ENCODE measurements around the gene PGAM2. TPM values are rescaled to one million over a fixed set of nuclear protein-coding genes. Genes with fewer than 3 reads are reported as not detected.
A peak's percentile ranks its signal among the peaks of the same experiment; 100 is the strongest.

Gene PGAM2
- total RNA-seq, 1 experiment from 2014 or later, result 9.7 TPM

GRCh38 chr7:44076101-44076895 is 10.9 kb upstream of the PGAM2 start:
- Histone ChIP-seq H3K36me3 (ENCODE audit: low read depth) (peaks cover 39% of the 10 kb centered on the region), H3K27me3 (ENCODE audit: insufficient read depth, low read depth) (no peaks in the 10 kb centered on the region), H3K79me2 (ENCODE audit: low read depth) (peaks cover 13% of the 10 kb centered on the region), H3K4me2 (no peak overlapping the region), H3K9me2 (ENCODE audit: insufficient read depth) (no peaks in the 10 kb centered on the region), H3K27ac (peak overlapping the region; percentile 21; the same call in 1 of the 2 replicates), H3K9me3 (ENCODE audit: insufficient read depth, low read depth) (no peaks in the 10 kb centered on the region), H3K4me3 (no peak overlapping the region), H2AFZ (no peak overlapping the region), H3K4me1 (replicated peaks; ENCODE audit: insufficient read depth) (peaks cover 47% of the 10 kb centered on the region), H3F3A (ENCODE audit: insufficient read depth, low read depth) (peaks cover 48% of the 10 kb centered on the region), H4K20me1 (ENCODE audit: insufficient read depth) (no peaks in the 10 kb centered on the region)
- POLR2A ChIA-PET (ENCODE audit: unreplicated experiment), result interaction anchor here (0.6 kb wide), 1 partner anchor 29 kb away, joined by 3 read pairs; no protein-coding TSS in a partner anchor
- no peak for DNase-seq
- CTCF ChIA-PET, result interaction anchor here (0.6 to 0.7 kb wide), 3 partner anchors 19 to 489 kb away, joined by 3 to 5 read pairs (median 4); no protein-coding TSS in a partner anchor
- intact Hi-C loops (cut with micrococcal nuclease; ENCODE audit: unreplicated experiment), result no loop called here
- no peak for TF ChIP-seq CTCF (conservative IDR thresholded peaks at IDR 0.05)
- no peak for TF ChIP-seq EZH2 (IDR thresholded peaks at IDR 0.05; ENCODE audit: low read depth)
- BruUV-seq (replicated peaks), result no TSS peak

- no peaks in the 10 kb centered on the region for H4K20me1 ChIP-seq (ENCODE audit: insufficient read depth)
- no peaks in the 10 kb centered on the region for H3K9me3 ChIP-seq (ENCODE audit: insufficient read depth, low read depth)
- intact Hi-C loops (cut with micrococcal nuclease; ENCODE audit: unreplicated experiment), result loop anchor here (2.0 kb wide), 1 partner anchor 31 kb away; the partner anchor contains the start of gene DBNL
- peaks cover 52% of the 10 kb centered on the region for H3F3A ChIP-seq (ENCODE audit: insufficient read depth, low read depth)
- peaks cover 47% of the 10 kb centered on the region for H3K4me1 ChIP-seq (replicated peaks; ENCODE audit: insufficient read depth)
- DNase-seq, result peak; percentile 68 to 92
- peak overlapping the region; percentile 21 for H3K27ac ChIP-seq
- no peak overlapping the region for H2AFZ ChIP-seq
- peaks cover 5% of the 10 kb centered on the region; the same call in 1 of the 2 replicates for H3K79me2 ChIP-seq (ENCODE audit: low read depth)
- H3K27me3 ChIP-seq (ENCODE audit: insufficient read depth, low read depth), result no peaks in the 10 kb centered on the region
- no peak overlapping the region for H3K4me3 ChIP-seq
- no peaks in the 10 kb centered on the region for H3K9me2 ChIP-seq (ENCODE audit: insufficient read depth)
- ChIA-PET CTCF (interaction anchor here (0.6 to 0.9 kb wide), 5 partner anchors 18 to 924 kb away, joined by 3 to 5 read pairs (median 3); no protein-coding TSS in a partner anchor), POLR2A (ENCODE audit: unreplicated experiment) (interaction anchor here (0.6 kb wide), 2 partner anchors 30 to 48 kb away, joined by 3 to 5 read pairs; partner anchors contain the start of gene POLD2)
- H3K36me3 ChIP-seq (ENCODE audit: low read depth), result peaks cover 37% of the 10 kb centered on the region
- H3K4me2 ChIP-seq, result no peak overlapping the region
- no TSS peak for BruUV-seq (replicated peaks)
- TF ChIP-seq EZH2 (IDR thresholded peaks at IDR 0.05; ENCODE audit: low read depth) (no peak), CTCF (conservative IDR thresholded peaks at IDR 0.05) (no peak)
These were observed 10.1 kb upstream of the PGAM2 start for GRCh38 chr7:44075296-44076075.

- BruUV-seq (replicated peaks), result TSS peak; percentile 86
- H3K9me2 ChIP-seq (ENCODE audit: insufficient read depth), result no peaks in the 10 kb centered on the region
- H3K27ac ChIP-seq, result peak overlapping the region; percentile 21
- ChIA-PET POLR2A (ENCODE audit: unreplicated experiment) (no interaction called here), CTCF (no interaction called here)
- no peak for TF ChIP-seq EZH2 (IDR thresholded peaks at IDR 0.05; ENCODE audit: low read depth)
- no peak for TF ChIP-seq CTCF (conservative IDR thresholded peaks at IDR 0.05)
- intact Hi-C loops (cut with micrococcal nuclease; ENCODE audit: unreplicated experiment), result loop anchor here (2.0 kb wide), 1 partner anchor 30 kb away; the partner anchor contains the start of gene DBNL
- H4K20me1 ChIP-seq (ENCODE audit: insufficient read depth), result no peaks in the 10 kb centered on the region
- no peak overlapping the region for H3K4me3 ChIP-seq
- DNase-seq, result no peak
- no peaks in the 10 kb centered on the region for H3K27me3 ChIP-seq (ENCODE audit: insufficient read depth, low read depth)
- H3K9me3 ChIP-seq (ENCODE audit: insufficient read depth, low read depth), result no peaks in the 10 kb centered on the region
- peaks cover 53% of the 10 kb centered on the region for H3F3A ChIP-seq (ENCODE audit: insufficient read depth, low read depth)
- H3K36me3 ChIP-seq (ENCODE audit: low read depth), result peaks cover 30% of the 10 kb centered on the region
- no peaks in the 10 kb centered on the region for H3K79me2 ChIP-seq (ENCODE audit: low read depth)
- H3K4me1 ChIP-seq (replicated peaks; ENCODE audit: insufficient read depth), result peaks cover 47% of the 10 kb centered on the region
- H2AFZ ChIP-seq, result no peak overlapping the region
- peak overlapping the region; percentile 69; the same call in 1 of the 2 replicates for H3K4me2 ChIP-seq
These were observed 9.0 kb upstream of the PGAM2 start for GRCh38 chr7:44074349-44074695.
